Osteoblast (primary cell): ENCODE data around the gene GRIN3B. TPM values are rescaled to one million over a fixed set of nuclear protein-coding genes. Genes with fewer than 3 reads are reported as not detected.

ENCODE experiments used
- DNase-seq: peaks from one replicate; pipeline ENCODE4 v3.0.0; 2011; ENCODE audit warnings: low spot score, mixed read lengths; ENCODE audit not compliant: insufficient read length; ENCODE audit errors: missing footprints
- H2AFZ ChIP-seq: 2 replicates; pipeline ENCODE4 v1.6.0; 2011; ENCODE audit warnings: mild to moderate bottlenecking, low read length
- H3K27ac ChIP-seq: 2 replicates; pipeline ENCODE4 v1.5.1; 2011; ENCODE audit warnings: mild to moderate bottlenecking, low read depth, low read length, moderate library complexity
- H3K27me3 ChIP-seq: 2 replicates; pipeline ENCODE4 v1.6.0; 2012; ENCODE audit warnings: mild to moderate bottlenecking, control low read depth, inconsistent platforms, low read length, moderate library complexity; ENCODE audit not compliant: insufficient read depth
- H3K36me3 ChIP-seq: 2 replicates; pipeline ENCODE4 v1.5.1; 2011; ENCODE audit warnings: mild to moderate bottlenecking, low read length, control low read depth, moderate library complexity; ENCODE audit not compliant: insufficient read depth
- H3K4me1 ChIP-seq: 2 replicates; pipeline ENCODE4 v1.5.1; 2011; ENCODE audit warnings: mild to moderate bottlenecking, low read length, control low read depth, moderate library complexity; ENCODE audit not compliant: insufficient read depth
- H3K4me2 ChIP-seq: 2 replicates; pipeline ENCODE4 v1.6.0; 2011; ENCODE audit warnings: mild to moderate bottlenecking, low read length; ENCODE audit not compliant: insufficient read depth
- H3K4me3 ChIP-seq: fragments of 200-600 bp; sonication (generic); 3 replicates; pipeline ENCODE4 v1.5.1; 2012; ENCODE audit warnings: mild to moderate bottlenecking, low read length, inconsistent platforms; ENCODE audit not compliant: insufficient read depth
- H3K79me2 ChIP-seq: 2 replicates; pipeline ENCODE4 v1.6.0; 2012; ENCODE audit warnings: mild to moderate bottlenecking, low read length, control low read depth, inconsistent platforms; ENCODE audit not compliant: insufficient read depth
- H3K9me3 ChIP-seq: 2 replicates; pipeline ENCODE4 v1.5.1; 2011; ENCODE audit warnings: low read depth, low read length, control low read depth
- H4K20me1 ChIP-seq: 2 replicates; pipeline ENCODE4 v1.6.0; 2012; ENCODE audit warnings: mild to moderate bottlenecking, low read length, control low read depth; ENCODE audit not compliant: insufficient read depth
- CTCF ChIP-seq: IDR thresholded peaks from 2 replicates; pipeline ENCODE4 v1.5.1; 2011; ENCODE audit warnings: mild to moderate bottlenecking, low read depth, low read length, moderate library complexity; ENCODE audit errors: extremely low read depth
- total RNA-seq: library from RNA; depleted of rRNA; stranded (reverse); fragments of >200 nt; gene quantifications from 2 replicates; pipeline ENCODE4 v1.2.3, GENCODE V29; 2012

GRIN3B gene
- total RNA-seq, 1 donor = not detected

- Histone ChIP-seq H3K4me3 (no peak overlapping the region), H3K27ac (no peak overlapping the region), H3K4me2 (no peak overlapping the region), H4K20me1 (peaks cover 28% of the 10 kb centered on the region), H3K4me1 (no peaks in the 10 kb centered on the region), H3K27me3 (no peaks in the 10 kb centered on the region), H2AFZ (no peak overlapping the region), H3K79me2 (peaks cover 31% of the 10 kb centered on the region), H3K36me3 (peaks cover 22% of the 10 kb centered on the region), H3K9me3 (no peaks in the 10 kb centered on the region)
- TF ChIP-seq CTCF = no peak
- DNase-seq = no peak
Measured at GRCh38 chr19:1010586-1011510, 10.6 kb downstream of the GRIN3B start.

- Histone ChIP-seq H3K27me3 (no peaks in the 10 kb centered on the region), H3K9me3 (no peaks in the 10 kb centered on the region), H3K4me1 (peaks cover 5% of the 10 kb centered on the region), H3K4me3 (no peak overlapping the region), H3K27ac (no peak overlapping the region), H4K20me1 (peaks cover 37% of the 10 kb centered on the region), H3K36me3 (peaks cover 22% of the 10 kb centered on the region), H3K79me2 (peaks cover 41% of the 10 kb centered on the region), H3K4me2 (no peak overlapping the region), H2AFZ (no peak overlapping the region)
- no peak for TF ChIP-seq CTCF
- DNase-seq = no peak
Measured at GRCh38 chr19:1011831-1012333, 11.7 kb downstream of the GRIN3B start.

GRCh38 chr19:1012334-1012733 lies 12.1 kb downstream of the GRIN3B start:
- DNase-seq = no peak
- no peak overlapping the region for H3K4me2 ChIP-seq
- no peak for TF ChIP-seq CTCF
- H3K79me2 ChIP-seq = peaks cover 45% of the 10 kb centered on the region
- H3K27ac ChIP-seq = no peak overlapping the region
- H3K9me3 ChIP-seq = no peaks in the 10 kb centered on the region
- peaks cover 42% of the 10 kb centered on the region for H4K20me1 ChIP-seq
- peaks cover 9% of the 10 kb centered on the region for H3K4me1 ChIP-seq
- no peaks in the 10 kb centered on the region for H3K27me3 ChIP-seq
- no peak overlapping the region for H3K4me3 ChIP-seq
- peaks cover 22% of the 10 kb centered on the region for H3K36me3 ChIP-seq
- no peak overlapping the region for H2AFZ ChIP-seq

GRCh38 chr19:1013218-1013617 lies 13.0 kb downstream of the GRIN3B start:
- H4K20me1 ChIP-seq = peaks cover 51% of the 10 kb centered on the region
- TF ChIP-seq CTCF = no peak
- DNase-seq = no peak
- H3K4me1 ChIP-seq = peaks cover 18% of the 10 kb centered on the region
- H3K4me2 ChIP-seq = no peak overlapping the region
- H3K4me3 ChIP-seq = no peak overlapping the region
- no peak overlapping the region for H2AFZ ChIP-seq
- H3K79me2 ChIP-seq = peaks cover 54% of the 10 kb centered on the region
- H3K27me3 ChIP-seq = no peaks in the 10 kb centered on the region
- no peak overlapping the region for H3K27ac ChIP-seq
- no peaks in the 10 kb centered on the region for H3K9me3 ChIP-seq
- peaks cover 22% of the 10 kb centered on the region for H3K36me3 ChIP-seq
